ENCODE data around the gene RAB37. TPM values are rescaled to one million over a fixed set of nuclear protein-coding genes. Genes with fewer than 3 reads are reported as not detected.

Gene RAB37
- total RNA-seq, 3 donors from 2014 or later (not counting 1 experiment from before 2014, with no cell fraction given) = 150 to 184 (median 169) TPM

GRCh38 chr17:74758848-74759168 lies 21.8 kb downstream of the RAB37 start:
- H3K36me3 ChIP-seq (ENCODE audit: control insufficient read depth, insufficient read depth, low read length) = peaks cover 30% of the 10 kb centered on the region
- DNase-seq = peak in 1 of 2 donors; percentile 59
- ATAC-seq = peak; percentile 16 to 33 (median 25)

GRCh38 chr17:74759243-74759801 lies 22.3 kb downstream of the RAB37 start:
- peaks cover 34% of the 10 kb centered on the region for H3K36me3 ChIP-seq (ENCODE audit: control insufficient read depth, insufficient read depth, low read length)
- intact Hi-C loops (cut with micrococcal nuclease) = loop anchor here (1.0 kb wide), 1 partner anchor 8 kb away; no protein-coding TSS in a partner anchor
- no peaks in the 10 kb centered on the region for H3K9me3 Mint-ChIP-seq
- no peaks in the 10 kb centered on the region for H3K27me3 ChIP-seq (ENCODE audit: control insufficient read depth, insufficient read depth, low read length)
- H3K27ac ChIP-seq (ENCODE audit: low read length) = peak overlapping the region; percentile 32
- H3K36me3 Mint-ChIP-seq = no peaks in the 10 kb centered on the region
- peak overlapping the region; percentile 86 for H3K4me3 Mint-ChIP-seq
- TF ChIP-seq CTCF (IDR thresholded peaks at IDR 0.05) = no peak
- H3K4me1 ChIP-seq (ENCODE audit: control insufficient read depth, insufficient read depth, low read length) = peaks cover 97% of the 10 kb centered on the region
- DNase-seq (peak; percentile 45 to 82), ATAC-seq (peak; percentile 72 to 89 (median 77))
- peaks cover 72 to 83% of the 10 kb centered on the region in 2 donors for H3K4me1 Mint-ChIP-seq
- peak overlapping the region; percentile 17 for H3K4me3 ChIP-seq (ENCODE audit: low read length)
- WGBS (ENCODE audit: insufficient coverage) = 5% methylated on average over 9 of the region's 9 CpGs
- no peaks in the 10 kb centered on the region for H3K27me3 Mint-ChIP-seq (ENCODE audit: low read depth in 2 of 2)
- H3K27ac Mint-ChIP-seq = peak overlapping the region; percentile 85 to 92
- H3K9me3 ChIP-seq (ENCODE audit: control insufficient read depth, insufficient read depth, low read length) = no peaks in the 10 kb centered on the region

More at GRCh38 chr17:74758848-74759168, 21.8 kb downstream of the RAB37 start:
- Mint-ChIP-seq H3K9me3 (no peaks in the 10 kb centered on the region), H3K36me3 (no peaks in the 10 kb centered on the region), H3K27ac (peak overlapping the region; percentile 85 to 92), H3K4me3 (peak overlapping the region; percentile 86), H3K27me3 (ENCODE audit: low read depth in 2 of 2) (no peaks in the 10 kb centered on the region), H3K4me1 (peaks cover 77 to 83% of the 10 kb centered on the region in 2 donors)
- intact Hi-C loops (cut with micrococcal nuclease) = loop anchor here (1.0 kb wide), 1 partner anchor 8 kb away; no protein-coding TSS in a partner anchor
- no peaks in the 10 kb centered on the region for H3K9me3 ChIP-seq (ENCODE audit: control insufficient read depth, insufficient read depth, low read length)
- peak overlapping the region; percentile 15 for H3K27ac ChIP-seq (ENCODE audit: low read length)
- peak overlapping the region; percentile 17 for H3K4me3 ChIP-seq (ENCODE audit: low read length)
- peaks cover 99% of the 10 kb centered on the region for H3K4me1 ChIP-seq (ENCODE audit: control insufficient read depth, insufficient read depth, low read length)
- WGBS (ENCODE audit: insufficient coverage) = 10% methylated on average over 2 of the region's 2 CpGs
- no peaks in the 10 kb centered on the region for H3K27me3 ChIP-seq (ENCODE audit: control insufficient read depth, insufficient read depth, low read length)
- no peak for TF ChIP-seq CTCF (IDR thresholded peaks at IDR 0.05)

GRCh38 chr17:74759941-74760340 lies 22.9 kb downstream of the RAB37 start:
- H3K4me3 ChIP-seq (ENCODE audit: low read length) = peak overlapping the region; percentile 6
- intact Hi-C loops (cut with micrococcal nuclease) = loop anchor here (1.0 kb wide), 1 partner anchor 9 kb away; no protein-coding TSS in a partner anchor
- ATAC-seq (no peak), DNase-seq (no peak)
- no peaks in the 10 kb centered on the region for H3K9me3 ChIP-seq (ENCODE audit: control insufficient read depth, insufficient read depth, low read length)
- H3K4me3 Mint-ChIP-seq = peak overlapping the region; percentile 86
- H3K27ac Mint-ChIP-seq = peak overlapping the region; percentile 85 to 92
- no peaks in the 10 kb centered on the region for H3K36me3 Mint-ChIP-seq
- H3K4me1 Mint-ChIP-seq = peaks cover 66 to 80% of the 10 kb centered on the region in 2 donors
- peaks cover 39% of the 10 kb centered on the region for H3K36me3 ChIP-seq (ENCODE audit: control insufficient read depth, insufficient read depth, low read length)
- no peaks in the 10 kb centered on the region for H3K27me3 ChIP-seq (ENCODE audit: control insufficient read depth, insufficient read depth, low read length)
- no peaks in the 10 kb centered on the region for H3K9me3 Mint-ChIP-seq
- TF ChIP-seq CTCF (IDR thresholded peaks at IDR 0.05) = no peak
- H3K4me1 ChIP-seq (ENCODE audit: control insufficient read depth, insufficient read depth, low read length) = peaks cover 91% of the 10 kb centered on the region
- 28% methylated on average over 8 of the region's 10 CpGs for WGBS (ENCODE audit: insufficient coverage)
- H3K27me3 Mint-ChIP-seq (ENCODE audit: low read depth in 2 of 2) = no peaks in the 10 kb centered on the region
- H3K27ac ChIP-seq (ENCODE audit: low read length) = peak overlapping the region; percentile 32

Data from natural killer cell (primary cell).